ENCODE data around the gene MECP2.

The MECP2 gene

GRCh38 chrX:154115071-154115470 lies 17.6 kb upstream of the MECP2 start:
- DNase-seq: no peak

DNA sequence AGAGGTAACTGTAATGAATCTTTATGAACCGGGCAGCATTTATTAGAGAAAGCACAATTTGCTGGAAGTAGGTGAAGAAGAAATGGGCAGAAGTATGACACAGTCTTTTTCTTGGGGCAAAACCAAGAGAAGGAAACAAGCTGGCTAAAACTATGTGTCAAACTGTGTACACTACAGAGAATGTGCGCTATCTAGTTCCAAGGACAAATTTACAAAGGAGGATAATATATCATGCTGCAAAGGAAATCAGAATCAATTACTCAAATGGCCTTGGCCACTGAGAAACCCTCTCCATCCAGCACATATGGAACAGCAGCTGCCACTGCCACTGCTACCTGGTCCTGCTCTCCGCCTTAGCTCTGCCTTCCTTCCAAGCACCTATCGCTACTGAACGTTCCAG lies 17.1 kb upstream of the MECP2 start:
- DNase-seq: no peak

GRCh38 chrX:154113729-154114128 lies 16.2 kb upstream of the MECP2 start:
- no peak for DNase-seq

GRCh38 chrX:154098551-154098950 lies 1.0 kb upstream of the MECP2 start:
- DNase-seq: no peak

- peak; percentile 80 for DNase-seq
Measured at GRCh38 chrX:154097003-154097588, 421 bp downstream of the MECP2 start.

DNA sequence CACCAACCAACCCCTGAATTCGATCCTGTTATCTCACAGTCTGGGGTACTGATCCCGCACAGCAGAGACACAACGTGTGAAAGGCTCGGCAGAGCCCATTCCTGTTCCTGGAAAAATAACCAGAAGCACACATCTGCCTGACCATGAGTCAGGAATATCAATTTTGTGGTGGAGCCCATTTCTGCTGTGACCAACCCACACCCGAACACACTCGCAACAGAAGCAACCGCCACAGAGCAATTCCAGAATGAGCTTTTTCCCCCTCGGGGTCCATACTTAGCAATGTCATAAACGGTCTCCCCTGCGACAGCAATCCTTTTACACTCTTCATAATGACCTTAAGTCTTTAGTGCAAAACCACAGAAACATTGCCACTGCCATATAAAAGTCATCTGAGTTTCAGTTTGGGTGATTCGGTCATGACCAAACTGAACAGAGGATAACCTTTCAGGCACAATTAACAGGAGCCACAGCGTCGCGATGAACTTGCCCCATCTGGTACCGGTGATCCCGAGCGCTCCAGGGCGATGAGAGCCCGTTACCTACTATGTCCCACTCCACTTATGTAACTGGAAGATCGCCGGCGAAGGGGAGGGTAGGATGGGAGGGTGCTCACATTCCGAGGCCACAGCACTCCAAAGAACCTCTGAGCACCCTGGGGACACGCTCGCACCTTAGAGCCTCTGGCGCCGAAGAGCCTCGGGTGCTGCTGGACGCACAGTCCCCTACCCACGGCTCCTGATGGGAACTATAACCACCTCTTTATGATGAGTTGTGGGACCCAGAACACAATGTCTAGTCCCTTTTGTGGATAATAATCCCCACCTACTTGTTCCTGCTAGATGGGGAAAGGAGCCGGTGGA lies 1.1 kb downstream of the MECP2 start:
- DNase-seq: no peak

GRCh38 chrX:154094833-154095232 lies 2.7 kb downstream of the MECP2 start:
- no peak for DNase-seq

- DNase-seq: no peak
Measured at GRCh38 chrX:154093965-154094364, 3.6 kb downstream of the MECP2 start.

DNA sequence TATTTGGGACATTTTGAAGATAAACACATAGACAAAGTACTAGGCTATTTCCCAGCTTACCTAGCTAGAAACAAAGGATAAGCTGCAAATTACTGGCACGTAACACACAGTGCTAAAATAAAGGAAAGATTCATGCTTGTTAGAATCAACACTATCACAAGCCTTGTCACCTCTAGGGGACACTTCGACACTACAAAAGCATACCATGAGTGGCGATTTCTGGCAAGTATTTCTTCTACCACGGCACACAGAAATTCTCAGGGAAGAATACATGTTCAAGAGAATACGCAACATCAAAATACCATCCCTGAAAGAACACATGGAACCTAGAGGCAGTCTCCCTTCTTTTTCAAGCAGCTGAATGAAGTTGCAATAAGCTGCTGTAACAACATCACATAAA lies 5.1 kb downstream of the MECP2 start:
- no peak for DNase-seq

GRCh38 chrX:154091678-154092077 lies 5.8 kb downstream of the MECP2 start:
- DNase-seq: no peak

DNA sequence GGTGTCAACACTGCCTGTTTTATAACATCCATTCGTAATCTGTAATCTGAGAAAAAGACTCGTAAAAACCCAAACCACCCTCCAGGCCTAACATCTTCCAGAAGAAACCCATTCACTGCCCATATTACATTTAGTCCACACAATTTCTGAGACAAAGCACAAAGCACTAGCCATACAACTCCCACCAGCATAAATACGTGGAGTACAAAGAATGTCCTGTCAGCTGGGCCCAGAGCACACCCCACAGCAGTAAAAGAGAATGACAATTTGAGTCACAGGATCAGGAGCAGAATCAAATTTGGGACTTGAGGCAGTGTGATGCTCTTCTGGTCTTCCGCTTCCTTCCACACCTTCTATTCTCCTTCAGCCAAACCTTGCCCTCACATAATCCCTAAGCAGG lies 6.8 kb downstream of the MECP2 start:
- DNase-seq: no peak

- DNase-seq: no peak
Measured at GRCh38 chrX:154084449-154085300, 12.8 kb downstream of the MECP2 start.

- no peak for DNase-seq
Measured at GRCh38 chrX:154083126-154083517, 14.4 kb downstream of the MECP2 start.

GRCh38 chrX:154082396-154083125 lies 15.0 kb downstream of the MECP2 start:
- no peak for DNase-seq

DNA sequence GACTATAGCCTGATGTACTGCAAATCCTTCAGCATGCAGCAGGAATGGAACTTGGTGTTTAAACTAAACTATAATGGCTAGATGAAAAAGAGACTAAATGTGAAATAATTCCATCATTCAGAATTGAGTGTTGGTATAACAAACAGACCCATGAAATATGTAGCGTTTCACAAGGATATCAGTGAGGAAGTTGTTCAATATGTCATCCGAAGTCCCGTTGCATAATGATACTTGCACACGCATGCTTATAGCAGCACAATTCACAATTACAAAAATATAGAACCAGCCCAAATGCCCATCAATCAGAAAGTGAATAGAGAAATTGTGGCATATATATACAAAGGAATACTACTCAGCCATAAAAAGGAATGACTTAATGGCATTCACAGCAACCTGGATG lies 20.4 kb downstream of the MECP2 start:
- DNase-seq: no peak

DNA sequence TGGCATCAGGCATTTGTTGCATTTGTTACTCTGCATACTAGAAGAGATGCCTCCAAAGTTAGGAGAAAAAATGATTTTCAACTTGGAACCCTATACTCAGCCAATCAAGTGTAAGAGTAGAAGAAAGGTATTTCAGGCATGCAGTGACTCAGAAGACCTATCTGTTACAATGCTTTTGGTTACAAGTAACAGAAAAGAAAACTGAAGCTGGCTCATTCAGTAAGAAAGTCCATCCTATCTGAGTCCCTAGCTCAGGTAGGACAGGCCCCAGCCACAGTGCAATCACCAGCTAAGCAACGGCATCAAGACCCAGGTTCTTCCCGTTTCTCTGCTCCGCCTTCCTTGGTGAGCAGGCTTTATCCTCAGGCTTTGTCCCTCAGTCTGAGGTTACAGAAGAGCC lies 23.3 kb downstream of the MECP2 start:
- no peak for DNase-seq

GRCh38 chrX:154072192-154072591 lies 25.3 kb downstream of the MECP2 start:
- DNase-seq: no peak

- DNase-seq: no peak
Measured at GRCh38 chrX:154068560-154068959, 29.0 kb downstream of the MECP2 start.

- no peak for DNase-seq
Measured at GRCh38 chrX:154064637-154065435, 32.7 kb downstream of the MECP2 start.

- no peak for DNase-seq
Measured at GRCh38 chrX:154063234-154063633, 34.3 kb downstream of the MECP2 start.

GRCh38 chrX:154061801-154062200 lies 35.7 kb downstream of the MECP2 start:
- DNase-seq: no peak

DNA sequence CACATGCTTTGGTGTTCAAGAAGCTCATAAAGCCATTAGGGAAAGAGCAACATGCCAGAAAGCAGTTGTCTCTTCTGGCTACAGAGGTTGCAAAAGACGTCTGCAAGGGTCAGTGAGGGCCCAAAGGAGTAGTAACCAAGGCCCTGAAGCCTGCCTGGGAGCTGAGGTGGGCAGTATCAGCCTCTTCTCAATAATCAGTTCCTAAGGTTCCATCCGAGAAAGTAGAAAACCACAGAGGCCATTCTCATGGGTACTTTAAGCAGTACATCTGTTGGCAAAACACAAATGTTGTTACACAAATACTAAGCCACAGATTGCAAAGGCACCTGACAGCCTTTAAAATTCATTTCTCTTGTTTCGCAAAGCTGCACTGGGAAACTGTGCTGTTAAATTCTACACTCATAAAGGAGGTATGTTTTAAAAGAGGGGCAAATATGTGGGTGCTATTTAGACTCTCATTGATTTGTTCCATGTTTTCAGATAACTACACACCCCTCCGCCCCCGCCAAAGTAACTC lies 37.7 kb downstream of the MECP2 start:
- no peak for DNase-seq

Measured in right forelimb (tissue), 1 donor.